T-helper 2 cell treated with Interferon-gamma antibody and Interleukin-4, amounts not matched to agents 5 μg/mL and 100 μg/mL, for 36 hours (primary cell): Measurements from ENCODE around the gene RCOR2.

Experiments
- DNase-seq: peaks from one replicate; pipeline ENCODE4 v3.0.0; 2021; ENCODE audit warnings: low spot score
- H3K27ac Mint-ChIP-seq: one replicate; pipeline ENCODE4 v1.8.0; 2021; ENCODE audit warnings: mild to moderate bottlenecking, mixed read lengths
- H3K27me3 Mint-ChIP-seq: one replicate; pipeline ENCODE4 v1.8.0; 2021; ENCODE audit warnings: low read depth, mixed read lengths
- H3K36me3 Mint-ChIP-seq: one replicate; pipeline ENCODE4 v1.8.0; 2021; ENCODE audit warnings: low read depth, mixed read lengths
- H3K4me1 Mint-ChIP-seq: one replicate; pipeline ENCODE4 v1.8.0; 2021; ENCODE audit warnings: low read depth, mixed read lengths
- H3K4me3 Mint-ChIP-seq: one replicate; pipeline ENCODE4 v1.8.0; 2022; ENCODE audit warnings: mild to moderate bottlenecking, moderate library complexity, mixed read lengths
- H3K9me3 Mint-ChIP-seq: one replicate; pipeline ENCODE4 v1.8.0; 2021; ENCODE audit warnings: mixed read lengths

The RCOR2 gene

DNA sequence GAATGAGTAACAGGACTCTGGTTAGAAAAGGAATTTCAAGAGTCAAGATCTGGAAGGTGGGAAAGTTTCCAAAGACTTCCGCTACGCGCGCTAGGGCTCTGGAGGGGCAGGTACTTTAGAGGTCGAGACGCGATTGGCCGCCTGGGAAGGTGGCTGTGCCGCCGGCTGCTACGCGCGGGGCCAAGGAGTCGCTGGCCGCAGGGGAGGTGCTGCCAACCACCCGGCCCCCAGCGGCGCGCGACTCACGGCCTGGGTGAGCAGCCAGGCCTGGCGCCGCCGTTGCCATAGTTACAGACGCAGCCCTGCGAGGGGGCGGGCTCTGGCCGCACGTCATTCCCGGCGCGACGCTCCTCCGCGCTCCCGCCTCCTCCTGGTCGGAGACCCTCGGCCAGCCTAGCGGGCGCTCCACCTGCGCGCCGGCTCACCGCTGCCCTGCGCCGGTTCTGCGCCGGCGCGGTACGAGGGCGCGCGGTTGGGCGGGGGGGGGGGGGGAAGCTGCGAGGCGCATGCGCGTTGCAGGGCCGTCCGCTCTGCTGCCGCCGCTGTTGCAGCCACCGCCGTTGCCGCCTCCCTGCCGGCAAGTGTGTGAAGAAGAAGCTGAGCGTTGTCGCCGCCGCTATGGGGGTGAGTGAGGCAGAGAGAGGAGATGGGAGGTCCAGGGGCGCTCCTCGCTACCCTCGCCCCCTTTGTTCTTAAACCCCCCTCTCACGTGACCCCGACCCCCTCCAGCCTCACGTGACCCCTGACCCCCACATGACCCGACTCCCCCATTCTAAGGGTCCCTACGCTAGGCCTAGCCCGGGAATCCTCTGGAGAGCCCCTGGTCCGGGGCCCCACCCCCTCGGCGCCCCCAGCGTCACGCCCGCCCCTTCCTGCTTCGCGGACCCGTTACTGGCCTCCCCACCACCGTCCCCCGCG, 21.8 kb upstream of the RCOR2 start, which contains the start of gene NAA40:
NAA40 (plus strand) TSS at position 524 of the 918 bp plus-strand sequence; CDS start at position 619, 95 bp downstream.
- Mint-ChIP-seq H3K9me3 (no peaks in the 10 kb centered on the region), H3K27me3 (no peaks in the 10 kb centered on the region), H3K4me1 (peaks cover 18% of the 10 kb centered on the region), H3K27ac (peak within 1 kb of the TSS; percentile 89), H3K36me3 (peaks cover 1% of the 10 kb centered on the region), H3K4me3 (peak within 1 kb of the TSS; percentile 90)
- peak; percentile 94 for DNase-seq

DNA sequence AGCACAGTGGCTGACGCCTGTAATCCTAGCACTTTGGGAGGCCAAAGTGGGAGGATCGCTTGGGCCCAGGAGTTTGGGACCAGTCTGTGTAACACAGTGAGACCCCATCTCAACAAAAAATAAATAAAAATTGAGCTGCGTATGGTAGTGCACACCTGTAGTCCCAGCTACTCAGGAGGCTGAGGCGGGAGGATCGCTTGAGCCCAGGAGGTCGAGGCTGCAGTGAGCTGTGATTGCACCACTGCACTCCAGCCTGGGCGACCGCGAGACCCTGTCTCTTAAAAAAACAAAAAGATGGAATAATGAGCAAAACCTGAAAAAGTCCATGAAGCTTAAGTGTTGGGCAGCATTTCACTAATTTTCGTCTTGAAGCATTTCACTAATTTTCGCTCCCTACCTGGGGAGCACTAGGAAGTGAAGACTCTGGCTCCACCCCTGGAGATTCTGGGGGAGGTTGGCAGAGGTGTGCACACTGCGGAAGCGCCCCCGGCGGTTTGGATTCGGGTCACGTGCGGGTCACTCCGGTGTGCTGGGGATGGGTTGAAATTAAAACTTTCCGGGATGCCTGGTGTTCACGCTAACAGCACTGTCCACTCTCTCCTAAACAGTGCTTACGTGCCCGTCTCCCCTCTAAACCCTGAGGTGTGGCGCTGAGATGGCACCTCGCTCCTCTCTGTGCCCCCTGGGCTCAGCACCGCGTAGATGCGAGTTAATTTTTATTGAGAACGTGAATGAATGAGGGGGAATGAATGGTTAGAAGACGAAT, 20.9 kb upstream of the RCOR2 start:
- Mint-ChIP-seq H3K4me3 (peak overlapping the region; percentile 90), H3K27me3 (no peaks in the 10 kb centered on the region), H3K36me3 (peaks cover 1% of the 10 kb centered on the region), H3K27ac (peak overlapping the region; percentile 84), H3K9me3 (no peaks in the 10 kb centered on the region), H3K4me1 (peaks cover 18% of the 10 kb centered on the region)
- no peak for DNase-seq

DNA sequence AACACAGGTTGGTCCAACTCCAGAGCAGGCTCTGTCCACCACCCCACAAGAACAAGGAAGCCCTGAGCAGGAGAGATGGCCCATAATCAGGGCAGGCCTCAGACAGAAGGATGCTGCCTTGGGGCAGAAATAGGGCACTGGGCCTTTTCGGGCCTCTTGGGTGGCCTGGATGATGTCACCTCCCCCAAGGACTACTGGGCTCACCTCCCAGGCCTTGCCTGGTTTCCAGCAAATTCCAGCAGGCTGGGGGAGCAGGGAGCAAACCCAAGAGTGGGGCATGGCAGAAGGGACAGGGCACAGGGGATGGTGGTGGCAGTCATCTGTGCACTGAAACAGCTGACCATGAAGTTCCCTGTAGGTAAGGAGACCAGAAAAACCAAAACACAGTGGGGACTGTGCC, 16.5 kb upstream of the RCOR2 start:
- H3K27ac Mint-ChIP-seq = no peak overlapping the region
- no peaks in the 10 kb centered on the region for H3K36me3 Mint-ChIP-seq
- H3K27me3 Mint-ChIP-seq = no peaks in the 10 kb centered on the region
- H3K4me1 Mint-ChIP-seq = peaks cover 7% of the 10 kb centered on the region
- H3K4me3 Mint-ChIP-seq = no peak overlapping the region
- DNase-seq = no peak
- no peaks in the 10 kb centered on the region for H3K9me3 Mint-ChIP-seq

DNA sequence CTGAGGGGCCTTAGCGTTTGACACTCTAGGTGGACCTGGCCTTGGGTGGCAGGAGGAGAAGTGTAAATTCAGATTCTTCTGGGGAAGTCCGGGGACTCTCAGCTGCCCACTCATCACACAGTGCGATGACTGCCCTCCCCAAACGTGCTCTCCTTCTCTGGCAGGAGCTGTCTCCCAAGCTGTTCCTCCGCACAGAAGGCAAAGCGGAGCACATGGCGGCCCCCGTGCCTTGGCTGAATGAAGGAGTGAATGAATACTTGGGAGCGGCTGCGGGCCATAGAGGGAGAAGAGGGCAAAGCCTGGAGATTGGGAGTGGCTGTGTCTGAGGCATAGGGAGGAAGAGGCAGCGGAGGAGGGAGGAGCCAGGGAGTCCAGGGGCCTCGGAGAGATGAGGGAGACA, 14.9 kb upstream of the RCOR2 start:
- no peak for DNase-seq
- no peak overlapping the region for H3K4me3 Mint-ChIP-seq
- H3K4me1 Mint-ChIP-seq = no peaks in the 10 kb centered on the region
- no peak overlapping the region for H3K27ac Mint-ChIP-seq
- no peaks in the 10 kb centered on the region for H3K9me3 Mint-ChIP-seq
- H3K36me3 Mint-ChIP-seq = no peaks in the 10 kb centered on the region
- H3K27me3 Mint-ChIP-seq = peaks cover 9% of the 10 kb centered on the region

DNA sequence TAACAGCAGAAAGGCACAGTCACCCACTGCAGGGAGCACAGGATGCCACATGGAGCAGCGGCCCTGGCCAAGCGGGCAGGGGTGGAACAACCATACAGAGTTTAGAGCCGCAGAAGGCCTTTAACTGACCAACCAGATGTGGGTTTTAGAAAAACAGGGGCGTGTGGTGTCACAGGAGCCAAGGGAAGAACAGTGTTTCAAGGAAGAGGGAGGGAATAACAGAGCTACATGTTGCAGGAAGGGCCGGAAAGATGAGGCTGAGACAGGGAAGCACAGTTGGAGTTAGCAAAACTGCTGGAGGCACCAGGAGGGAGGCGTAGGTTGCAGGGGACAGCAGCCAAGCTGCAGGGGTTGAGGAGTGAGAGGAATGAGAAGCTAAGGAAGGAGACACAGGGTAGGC, 14.1 kb upstream of the RCOR2 start:
- H3K4me3 Mint-ChIP-seq = no peak overlapping the region
- peaks cover 9% of the 10 kb centered on the region for H3K27me3 Mint-ChIP-seq
- no peak overlapping the region for H3K27ac Mint-ChIP-seq

DNA sequence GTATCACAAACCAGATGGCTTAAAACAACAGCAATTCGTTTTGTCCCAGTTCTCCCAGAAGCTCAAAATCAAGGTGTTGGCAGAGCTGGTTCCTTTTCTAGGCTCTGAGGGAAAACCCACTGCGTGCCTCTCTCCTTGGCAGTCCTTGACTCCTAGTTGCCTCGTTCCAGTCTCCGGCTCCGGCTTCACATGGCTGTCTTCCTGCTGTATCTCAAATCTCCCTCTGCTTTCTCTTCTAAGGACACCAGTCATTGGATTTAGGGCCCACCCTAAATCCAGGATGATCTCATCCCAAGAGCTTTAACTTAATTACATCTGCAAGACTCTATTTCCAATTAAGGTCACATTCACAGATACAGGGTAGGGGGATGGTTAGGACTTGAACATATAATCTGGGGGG, 12.7 kb upstream of the RCOR2 start:
- H3K36me3 Mint-ChIP-seq = no peaks in the 10 kb centered on the region
- no peaks in the 10 kb centered on the region for H3K9me3 Mint-ChIP-seq

More for the DNA sequence above, 14.1 kb upstream of the RCOR2 start:
- DNase-seq = no peak
- no peaks in the 10 kb centered on the region for H3K9me3 Mint-ChIP-seq
- H3K4me1 Mint-ChIP-seq = no peaks in the 10 kb centered on the region
- H3K36me3 Mint-ChIP-seq = no peaks in the 10 kb centered on the region

DNA sequence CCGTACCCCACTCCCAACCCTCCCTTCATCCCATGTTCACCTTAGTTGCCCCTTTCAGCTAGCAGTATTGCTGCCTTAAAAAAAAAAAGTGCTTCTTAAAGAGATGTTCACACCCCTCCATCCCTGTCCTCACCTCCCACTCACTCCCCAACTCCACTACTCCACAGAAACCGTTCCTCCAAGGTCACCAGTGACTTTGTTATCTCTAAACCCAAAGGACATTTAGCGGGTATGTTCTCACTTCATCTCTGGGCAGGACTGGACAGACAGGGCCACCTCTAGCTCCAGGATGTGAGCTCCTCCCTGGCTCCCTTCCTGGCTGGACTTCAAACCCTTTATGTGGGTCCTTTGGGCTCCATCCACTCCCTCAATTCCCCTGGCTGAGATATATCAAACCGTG, 6.4 kb upstream of the RCOR2 start:
- Mint-ChIP-seq H3K36me3 (no peaks in the 10 kb centered on the region), H3K27me3 (peaks cover 36% of the 10 kb centered on the region), H3K4me1 (peaks cover 3% of the 10 kb centered on the region), H3K9me3 (no peaks in the 10 kb centered on the region), H3K27ac (no peak overlapping the region), H3K4me3 (no peak overlapping the region)
- DNase-seq = no peak

More for the DNA sequence above, 12.7 kb upstream of the RCOR2 start:
- Mint-ChIP-seq H3K4me3 (no peak overlapping the region), H3K4me1 (no peaks in the 10 kb centered on the region), H3K27me3 (peaks cover 9% of the 10 kb centered on the region), H3K27ac (no peak overlapping the region)
- DNase-seq = no peak

DNA sequence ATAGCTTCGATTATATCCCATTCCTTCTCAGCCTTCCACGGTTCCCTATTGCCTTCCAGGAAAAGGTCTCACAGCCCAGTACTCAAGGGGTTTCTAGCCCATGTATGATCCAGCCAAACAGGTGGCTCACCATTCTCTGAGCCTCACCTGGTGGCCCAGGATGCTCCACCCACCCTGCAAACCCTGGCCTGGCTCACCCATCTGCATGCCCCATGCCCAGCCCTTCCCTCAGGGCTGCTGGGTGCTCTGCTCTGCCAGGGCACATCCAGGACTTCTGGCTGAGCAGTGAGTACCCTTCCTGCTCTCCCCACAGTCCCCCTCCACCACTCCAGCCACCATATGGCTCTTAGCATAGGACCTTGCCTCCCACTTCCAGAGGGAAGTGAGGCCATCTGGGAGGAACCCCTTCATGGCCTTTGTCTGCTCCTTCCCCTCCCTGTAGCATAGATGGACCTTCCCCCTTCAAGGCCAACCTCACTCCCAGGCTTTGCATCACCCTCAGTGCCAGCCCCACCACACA, 5.8 kb upstream of the RCOR2 start:
- no peaks in the 10 kb centered on the region for H3K36me3 Mint-ChIP-seq
- DNase-seq = no peak
- no peak overlapping the region for H3K4me3 Mint-ChIP-seq
- peaks cover 33% of the 10 kb centered on the region for H3K27me3 Mint-ChIP-seq
- H3K4me1 Mint-ChIP-seq = peaks cover 3% of the 10 kb centered on the region
- H3K9me3 Mint-ChIP-seq = no peaks in the 10 kb centered on the region
- no peak overlapping the region for H3K27ac Mint-ChIP-seq

DNA sequence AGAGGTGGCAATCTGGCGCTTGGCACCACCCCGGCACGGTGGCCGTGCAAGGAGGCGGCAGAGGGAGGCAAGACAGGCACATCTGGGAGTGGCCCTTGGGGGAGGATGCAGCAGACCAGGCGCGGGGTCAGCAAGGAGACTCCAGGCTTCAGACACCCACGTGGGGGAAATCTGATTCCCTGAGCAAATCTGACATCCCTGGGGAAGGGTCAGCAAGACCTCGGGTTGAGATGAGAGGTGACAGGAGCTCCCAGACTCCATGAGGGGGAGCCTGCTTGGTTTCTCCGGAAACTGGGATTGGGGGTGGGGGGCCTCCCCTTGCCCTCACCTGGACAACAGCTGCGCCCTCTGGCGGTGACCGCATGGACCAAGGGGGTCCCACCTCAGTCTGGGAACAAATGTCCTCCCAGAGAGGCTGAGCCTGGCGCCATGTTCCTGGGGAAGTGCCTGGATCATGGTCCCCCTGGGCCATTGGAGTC, 4.0 kb upstream of the RCOR2 start:
- peaks cover 8% of the 10 kb centered on the region for H3K4me1 Mint-ChIP-seq
- H3K4me3 Mint-ChIP-seq = no peak overlapping the region
- H3K9me3 Mint-ChIP-seq = no peaks in the 10 kb centered on the region
- no peak for DNase-seq
- no peak overlapping the region for H3K27ac Mint-ChIP-seq
- peaks cover 36% of the 10 kb centered on the region for H3K27me3 Mint-ChIP-seq
- H3K36me3 Mint-ChIP-seq = no peaks in the 10 kb centered on the region

DNA sequence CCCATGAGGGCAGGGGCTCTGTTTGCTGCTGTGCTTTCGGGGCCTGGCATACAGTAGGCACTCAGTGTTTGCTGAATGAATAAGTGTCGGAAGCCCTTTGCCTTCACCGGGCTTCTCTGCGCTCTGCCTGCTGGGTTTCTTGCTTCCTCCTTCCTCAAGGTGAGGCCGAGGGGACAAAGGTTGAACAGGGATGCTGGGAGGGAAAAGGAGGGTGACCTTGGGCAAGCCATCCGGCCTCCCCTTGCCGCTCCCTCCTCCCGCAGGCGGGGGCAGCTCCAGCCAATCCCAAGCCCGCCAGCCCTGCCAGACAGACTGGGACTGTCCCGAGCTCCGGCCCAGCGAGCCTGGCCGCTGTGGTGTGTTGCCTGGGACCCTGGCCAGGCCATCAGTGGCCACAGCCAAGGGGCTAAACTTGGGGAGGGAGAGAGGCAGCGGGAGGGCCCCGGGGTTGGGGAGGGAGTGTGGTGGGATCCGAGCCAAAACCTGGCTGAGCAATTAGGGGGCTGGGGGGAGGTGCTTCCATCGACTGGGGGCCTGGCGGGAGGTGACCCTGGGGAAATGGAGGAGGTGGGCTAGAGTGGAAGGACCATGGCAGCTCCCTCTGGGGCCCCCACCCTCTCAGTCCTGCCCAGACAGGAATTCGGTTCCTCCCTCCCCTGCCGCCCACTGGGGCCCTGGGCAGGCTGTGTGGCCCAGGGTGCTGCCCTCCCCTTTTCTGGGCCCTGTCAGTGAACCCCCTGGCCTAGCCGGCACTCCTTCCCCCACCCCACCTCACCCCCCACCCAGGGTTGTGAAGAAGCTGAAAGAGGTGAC, 3.4 kb upstream of the RCOR2 start:
- DNase-seq = no peak
- Mint-ChIP-seq H3K27ac (no peak overlapping the region), H3K36me3 (no peaks in the 10 kb centered on the region), H3K4me1 (peaks cover 8% of the 10 kb centered on the region), H3K4me3 (no peak overlapping the region), H3K9me3 (no peaks in the 10 kb centered on the region), H3K27me3 (peaks cover 36% of the 10 kb centered on the region)

DNA sequence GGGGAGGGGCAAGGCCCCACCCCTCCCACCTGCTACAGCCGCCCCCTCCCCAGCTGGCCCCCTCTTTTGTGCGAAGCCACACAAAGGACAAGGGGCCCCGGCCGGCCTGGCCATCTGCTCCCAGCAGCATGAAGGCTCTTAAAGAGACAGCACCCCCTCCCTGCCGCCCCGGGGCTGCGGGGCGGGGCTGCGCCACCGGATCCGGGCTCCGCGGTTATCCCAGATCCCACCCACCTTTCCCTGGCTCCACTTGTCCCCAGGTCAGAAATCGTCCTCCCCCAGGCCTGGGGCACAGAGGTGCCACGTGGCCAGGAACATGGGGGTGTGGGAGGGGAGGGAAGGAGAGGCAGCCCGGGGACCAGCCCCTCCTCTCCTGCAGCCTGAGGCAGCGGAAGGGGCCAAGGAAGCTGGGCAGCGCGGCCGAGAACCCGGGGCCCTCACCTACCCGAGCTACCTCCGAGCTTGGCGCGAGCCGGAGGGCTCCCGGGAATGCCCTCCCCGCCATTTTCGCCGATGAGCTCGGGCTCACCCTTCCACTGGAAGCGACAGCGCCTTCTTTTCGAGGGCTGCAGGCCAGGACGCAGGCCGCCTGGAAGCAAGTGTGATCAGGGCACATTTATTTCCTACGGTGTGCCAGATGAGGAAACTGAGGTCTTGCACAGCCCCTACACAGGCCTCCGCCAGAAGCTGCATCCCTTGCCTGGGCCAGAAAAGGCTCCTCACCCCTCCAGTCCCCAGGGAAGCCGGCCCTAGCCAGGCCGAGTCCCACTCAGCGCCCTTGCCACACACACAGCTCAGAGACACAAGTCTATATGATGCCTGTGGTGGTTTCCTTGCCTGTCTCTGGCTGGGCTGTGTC, 2.5 kb upstream of the RCOR2 start:
- DNase-seq = no peak
- no peaks in the 10 kb centered on the region for H3K36me3 Mint-ChIP-seq
- H3K4me1 Mint-ChIP-seq = peaks cover 8% of the 10 kb centered on the region
- H3K27ac Mint-ChIP-seq = no peak overlapping the region
- no peak overlapping the region for H3K4me3 Mint-ChIP-seq
- H3K27me3 Mint-ChIP-seq = peaks cover 38% of the 10 kb centered on the region
- H3K9me3 Mint-ChIP-seq = no peaks in the 10 kb centered on the region

DNA sequence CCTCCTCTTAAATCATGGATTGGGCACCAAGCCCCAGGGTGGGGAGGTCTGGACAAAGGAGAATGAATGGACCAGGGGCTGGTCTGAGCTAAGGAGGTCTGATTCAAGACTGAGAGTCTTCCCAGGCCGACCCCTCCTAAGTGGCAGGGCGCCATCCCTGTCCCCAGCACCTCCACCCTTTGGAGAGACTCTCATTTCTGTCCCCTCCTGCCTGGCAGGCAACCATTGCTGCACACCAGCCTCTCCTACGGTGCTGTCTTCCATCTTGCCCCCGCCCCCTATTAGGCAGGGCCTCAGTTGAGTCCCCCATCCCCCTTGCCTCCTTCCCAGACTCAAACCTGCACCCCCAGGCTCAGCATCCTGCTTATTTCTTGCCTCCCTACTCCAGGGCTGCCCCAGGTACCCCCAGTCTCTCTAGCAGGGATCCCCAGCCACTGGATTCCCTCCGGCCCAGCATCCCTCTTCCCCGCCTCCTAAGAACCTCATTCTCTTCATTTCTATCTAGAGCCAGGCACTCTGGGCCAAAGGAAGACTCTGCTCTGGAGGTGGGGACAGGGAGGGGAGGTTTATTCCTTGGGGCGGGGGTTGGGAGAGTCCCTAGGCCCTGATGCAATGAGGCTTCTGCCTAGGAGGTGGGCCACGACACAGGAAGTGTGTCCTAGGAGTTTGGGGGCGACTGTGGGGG, 1.7 kb upstream of the RCOR2 start:
- Mint-ChIP-seq H3K9me3 (no peaks in the 10 kb centered on the region), H3K27ac (no peak overlapping the region), H3K36me3 (no peaks in the 10 kb centered on the region), H3K4me3 (peak overlapping the region; percentile 11), H3K27me3 (peaks cover 34% of the 10 kb centered on the region), H3K4me1 (peaks cover 8% of the 10 kb centered on the region)
- no peak for DNase-seq
